HL-60/S4 (cell line): ENCODE data around the gene GDF2.

Source experiments
- in situ Hi-C: fragments of 300-500 bp; cut with MboI; formaldehyde crosslinking; loops from 2 replicates; pipeline ENCODE4 v1.14.3; 2022; ENCODE audit warnings: low sequenced_read_pairs

GDF2 gene

DNA sequence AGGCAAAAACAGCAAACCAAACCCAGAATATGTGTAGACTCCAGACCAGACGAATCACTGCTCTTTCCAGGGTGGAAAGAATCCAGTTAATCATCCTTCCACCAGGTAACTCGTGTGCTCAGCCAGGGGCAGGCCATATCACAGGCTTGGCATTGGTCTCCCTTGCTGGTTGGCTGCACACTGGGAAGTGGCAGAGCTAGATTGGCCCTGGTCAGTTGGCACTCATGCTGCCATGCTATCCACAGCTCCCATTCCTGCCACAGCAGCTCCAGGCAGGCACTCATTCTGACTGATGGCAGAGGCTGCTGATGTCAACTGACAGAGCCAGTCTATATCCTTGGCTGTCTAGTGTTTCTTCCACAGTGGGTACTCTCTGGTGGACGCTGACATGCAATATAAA, 31.9 kb upstream of the GDF2 start:
- in situ Hi-C loops: no loop called here

DNA sequence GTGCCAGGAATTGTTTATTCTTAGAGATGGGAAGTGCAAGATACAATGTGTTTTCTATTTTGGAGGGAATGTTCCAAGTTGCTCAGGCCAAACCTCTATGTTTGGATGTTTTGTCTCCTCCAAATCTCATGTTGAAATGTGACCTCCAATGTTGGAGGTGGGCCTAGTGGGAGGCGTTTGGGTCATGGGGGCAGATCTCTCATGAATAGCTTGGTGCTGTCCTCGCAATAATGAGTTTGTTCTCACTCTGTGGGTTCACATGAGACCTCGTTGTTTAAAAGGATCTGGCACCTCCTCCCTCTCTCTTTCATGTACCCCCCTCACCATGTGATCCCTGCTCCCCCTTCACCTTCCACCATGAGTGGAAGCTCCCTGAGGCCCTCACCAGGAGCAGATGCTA, 30.6 kb upstream of the GDF2 start:
- in situ Hi-C loops: no loop called here

DNA sequence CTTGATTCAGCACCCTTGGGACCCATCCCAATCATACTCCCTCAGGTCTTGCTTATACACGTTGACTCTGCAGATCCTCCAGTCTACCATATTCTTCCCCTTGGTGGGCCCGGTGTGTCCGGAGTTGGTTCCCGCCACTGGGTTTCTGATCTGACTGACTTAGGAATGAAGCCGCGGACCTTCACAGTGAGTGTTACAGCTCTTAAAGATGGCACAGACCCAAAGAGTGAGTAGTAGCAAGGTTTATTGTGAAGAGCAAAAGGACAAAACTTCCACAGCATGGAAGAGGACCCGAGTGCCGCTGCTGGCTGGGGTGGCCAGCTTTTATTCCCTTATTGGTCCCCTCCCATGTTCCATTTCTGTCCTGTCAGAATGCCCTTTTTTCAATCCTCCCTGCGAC, 28.2 kb upstream of the GDF2 start:
- in situ Hi-C loops: no loop called here

DNA sequence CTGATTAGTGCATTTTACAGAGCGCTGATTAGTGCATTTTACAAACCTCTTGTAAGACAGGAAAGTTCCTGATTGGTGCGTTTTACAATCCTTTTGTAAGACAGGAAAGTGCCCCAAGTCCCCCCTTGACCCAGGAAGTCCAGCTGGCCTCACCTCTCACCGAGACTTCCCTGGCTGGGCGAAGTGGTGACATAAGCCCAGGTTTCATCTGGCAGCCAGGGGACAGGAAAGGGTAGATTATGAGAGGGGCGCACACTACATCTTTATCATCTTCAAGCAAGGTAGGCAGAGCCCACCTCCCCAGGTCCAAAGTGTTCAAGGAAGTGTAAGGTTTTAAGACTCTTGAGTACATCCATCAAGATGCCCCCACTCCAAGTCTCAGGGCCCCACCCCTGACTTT, 27.8 kb upstream of the GDF2 start:
- in situ Hi-C loops: no loop called here

DNA sequence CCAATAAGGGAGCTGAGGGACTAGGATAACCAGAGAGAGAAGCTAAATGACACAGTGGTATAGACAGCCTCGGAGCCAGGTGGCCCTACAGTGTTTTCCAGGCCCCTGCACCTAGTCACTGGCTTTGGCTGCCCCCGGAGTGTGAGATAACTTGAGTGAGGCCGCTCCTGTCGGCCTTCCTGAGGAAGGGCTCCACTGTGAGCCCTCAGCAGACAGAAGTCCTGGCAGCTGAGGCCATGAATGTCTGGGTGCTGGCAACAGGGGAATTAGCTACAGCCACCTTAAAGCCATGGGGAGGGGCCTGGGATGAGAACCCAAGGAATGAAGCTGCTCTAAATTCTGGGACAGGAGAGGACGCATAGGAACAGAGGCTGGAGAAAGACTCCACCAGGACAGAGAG, 26.8 kb upstream of the GDF2 start:
- in situ Hi-C loops: no loop called here

DNA sequence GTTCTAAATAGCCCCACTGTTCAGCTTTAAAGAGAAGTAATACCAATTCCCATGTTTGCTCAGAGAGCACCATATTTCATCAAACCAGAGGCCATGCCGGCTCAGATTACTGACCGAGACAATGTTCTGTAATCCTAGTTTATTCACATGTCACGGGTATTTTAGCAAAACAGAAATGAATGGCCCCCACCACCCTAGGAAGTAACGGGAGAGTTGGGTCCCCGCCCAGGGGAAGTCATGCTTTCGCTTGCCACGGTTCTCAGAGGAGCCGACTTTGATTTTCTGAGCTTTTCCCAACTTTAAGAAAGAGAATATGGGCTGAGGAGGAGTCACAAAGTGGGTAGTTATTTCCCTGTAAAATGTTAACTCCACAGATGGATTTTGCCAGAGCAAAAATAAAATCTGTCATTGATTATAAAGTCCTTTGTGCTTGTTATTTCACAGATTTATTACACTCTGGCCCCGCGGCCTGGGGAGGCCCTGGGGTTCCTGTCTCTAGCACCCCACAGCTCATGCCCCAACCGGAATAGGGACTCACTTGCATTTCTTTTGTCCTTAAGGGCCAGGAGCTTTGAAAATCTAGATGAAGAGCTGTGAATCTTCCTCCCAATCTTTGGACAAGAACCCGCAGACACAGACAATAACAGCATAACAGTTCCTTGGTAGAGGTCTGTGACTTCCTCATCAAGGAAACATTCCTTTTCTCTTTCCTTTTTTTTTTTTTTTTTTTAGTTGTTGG, 25.9 kb upstream of the GDF2 start:
- in situ Hi-C loops: no loop called here

DNA sequence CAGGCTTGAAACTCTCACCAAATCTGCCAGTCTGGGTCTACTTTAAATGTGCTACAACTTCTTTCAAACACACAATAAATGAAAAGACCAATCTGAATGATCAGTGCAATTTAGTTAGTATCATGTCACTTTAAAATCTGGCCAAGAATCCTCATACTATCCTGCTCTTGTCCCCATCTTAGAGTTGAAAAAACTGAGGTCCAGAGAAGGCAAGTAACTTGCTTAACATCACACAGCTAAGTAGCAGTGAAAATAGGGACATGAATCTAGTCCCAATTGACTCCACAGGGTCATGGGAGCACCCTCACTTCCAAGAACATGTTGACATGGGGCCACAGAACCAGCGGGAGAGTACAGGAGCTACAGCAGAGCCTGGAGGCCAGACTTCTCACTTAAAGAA, 25.3 kb upstream of the GDF2 start:
- in situ Hi-C loops: no loop called here

DNA sequence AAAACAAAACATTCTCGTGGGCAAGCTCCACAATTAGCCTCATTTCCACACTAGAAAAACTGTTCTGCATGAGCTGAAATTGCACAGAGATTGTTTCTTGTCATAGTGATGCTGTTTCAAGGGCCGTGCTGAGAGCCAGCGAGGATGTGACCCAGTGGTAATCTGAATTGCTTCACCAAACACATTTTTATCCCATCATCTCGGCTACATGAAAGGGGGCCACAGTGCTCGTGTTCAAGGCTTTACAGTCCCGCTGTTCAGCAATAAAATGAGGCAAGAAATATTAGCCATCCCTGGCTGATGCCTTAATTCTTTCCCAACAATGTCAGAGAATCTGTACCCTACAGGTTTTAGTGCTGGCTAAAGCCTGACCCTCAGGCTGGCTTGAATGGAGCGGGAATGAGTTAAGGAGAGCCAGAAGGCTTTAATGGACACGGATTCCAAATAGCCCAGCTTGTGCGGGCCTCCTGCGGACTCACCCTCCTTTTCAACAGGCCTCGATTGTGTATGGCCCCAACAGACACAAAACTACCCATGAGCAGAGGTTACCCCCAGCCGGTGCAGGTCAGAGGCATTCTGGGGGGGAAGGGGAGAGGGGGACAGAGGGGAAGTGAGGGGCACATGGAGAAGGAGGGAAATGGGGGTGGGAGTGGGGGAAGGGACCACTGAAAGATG, 24.3 kb upstream of the GDF2 start:
- in situ Hi-C loops: no loop called here

DNA sequence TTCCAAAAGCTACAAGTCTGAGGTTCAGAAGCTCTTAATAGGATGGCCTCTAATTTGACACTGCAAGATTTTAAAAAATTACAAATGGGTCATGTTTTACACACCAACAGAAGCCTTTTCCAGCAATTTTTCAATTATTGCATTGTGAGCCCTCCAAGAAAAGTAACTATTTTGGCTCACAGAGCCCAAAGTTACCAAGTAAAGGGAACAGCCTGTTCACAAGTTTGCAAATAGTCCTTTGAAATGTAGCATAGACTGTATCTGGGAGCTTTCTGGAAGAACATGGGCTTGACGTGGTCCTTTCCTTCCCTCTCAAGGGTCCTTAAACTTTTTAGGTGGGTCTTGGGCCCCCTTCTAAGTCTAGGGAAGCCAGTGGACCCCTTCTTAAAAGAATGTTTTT, 23.5 kb upstream of the GDF2 start:
- in situ Hi-C loops: no loop called here

DNA sequence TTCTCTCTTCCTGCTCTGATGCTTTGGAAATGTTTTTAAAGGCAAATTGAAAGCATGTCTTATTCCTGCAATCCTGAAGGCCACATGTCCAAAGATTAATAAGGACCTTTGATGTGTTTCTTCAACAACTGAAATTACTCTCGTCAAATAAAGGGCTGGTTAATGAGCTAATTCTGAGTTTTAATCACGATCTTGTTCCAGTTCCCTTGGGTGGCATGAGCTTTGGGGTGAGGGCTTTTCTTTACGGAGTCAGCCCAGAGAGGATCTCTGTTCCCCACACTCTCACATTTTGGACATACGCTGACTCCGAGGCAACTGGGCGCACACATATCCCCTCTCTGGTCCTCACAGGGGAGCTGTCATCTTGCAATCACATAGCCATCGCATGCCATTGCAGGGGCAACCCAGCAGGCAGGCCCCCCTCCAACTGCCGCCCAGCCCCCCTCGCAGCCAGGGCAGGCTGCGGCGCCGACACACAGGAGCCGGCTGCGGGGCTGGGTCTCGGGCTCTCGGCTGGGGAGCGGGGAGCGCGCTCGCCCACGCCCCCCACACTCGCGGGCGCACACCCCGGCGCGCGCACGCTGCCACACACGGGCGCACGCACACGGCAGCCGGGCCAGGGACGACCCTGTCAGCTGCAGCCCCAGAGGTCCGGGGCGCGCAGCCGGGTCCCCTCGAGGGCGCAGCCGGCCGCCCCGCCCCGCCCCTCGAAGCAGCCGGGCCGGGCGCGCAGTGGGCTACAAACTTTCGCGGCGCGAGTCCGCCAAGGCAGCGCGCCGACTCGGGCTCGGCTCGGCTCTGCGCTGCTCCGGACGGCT, 22.4 kb upstream of the GDF2 start, which contains the start of gene GDF10:
Gene GDF10, plus strand, starts transcription at position 587 of the 818 bp plus-strand sequence. CDS start 455 bp downstream, outside the sequence.
- in situ Hi-C loops: no loop called here

DNA sequence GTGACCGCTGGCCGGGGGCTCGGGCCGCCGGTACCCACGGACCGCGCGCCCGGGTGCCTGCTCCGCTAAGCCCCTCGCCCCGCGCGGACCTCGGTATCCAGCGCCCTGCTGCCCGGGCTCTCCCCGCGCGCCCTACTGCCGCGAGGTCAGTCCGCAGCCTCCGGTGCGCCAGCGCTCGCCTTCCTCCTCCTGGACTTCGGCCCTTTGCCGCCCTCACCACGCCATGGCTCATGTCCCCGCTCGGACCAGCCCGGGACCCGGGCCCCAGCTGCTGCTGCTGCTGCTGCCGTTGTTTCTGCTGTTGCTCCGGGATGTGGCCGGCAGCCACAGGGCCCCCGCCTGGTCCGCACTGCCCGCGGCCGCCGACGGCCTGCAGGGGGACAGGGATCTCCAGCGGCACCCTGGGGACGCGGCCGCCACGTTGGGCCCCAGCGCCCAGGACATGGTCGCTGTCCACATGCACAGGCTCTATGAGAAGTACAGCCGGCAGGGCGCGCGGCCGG, 21.8 kb upstream of the GDF2 start:
- in situ Hi-C loops: no loop called here

DNA sequence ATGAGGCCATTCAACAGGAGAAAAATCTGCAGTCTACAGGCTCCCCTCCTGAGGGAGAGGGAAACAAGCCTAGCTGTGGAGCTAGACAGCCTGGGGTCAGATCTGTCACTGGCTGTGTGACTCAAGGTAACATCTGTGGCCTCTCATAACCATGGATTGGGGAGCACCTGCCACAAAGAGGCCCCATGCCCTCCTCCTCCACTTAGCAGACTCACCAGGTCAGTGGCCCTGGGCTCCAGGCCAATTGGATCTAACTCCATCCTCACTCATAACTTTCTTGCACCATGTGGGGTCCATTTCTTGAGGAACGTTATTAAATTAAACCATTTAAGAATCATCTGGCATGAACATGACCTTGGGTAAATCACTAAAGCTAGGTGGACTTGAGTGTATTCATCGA, 20.4 kb upstream of the GDF2 start:
- in situ Hi-C loops: no loop called here

DNA sequence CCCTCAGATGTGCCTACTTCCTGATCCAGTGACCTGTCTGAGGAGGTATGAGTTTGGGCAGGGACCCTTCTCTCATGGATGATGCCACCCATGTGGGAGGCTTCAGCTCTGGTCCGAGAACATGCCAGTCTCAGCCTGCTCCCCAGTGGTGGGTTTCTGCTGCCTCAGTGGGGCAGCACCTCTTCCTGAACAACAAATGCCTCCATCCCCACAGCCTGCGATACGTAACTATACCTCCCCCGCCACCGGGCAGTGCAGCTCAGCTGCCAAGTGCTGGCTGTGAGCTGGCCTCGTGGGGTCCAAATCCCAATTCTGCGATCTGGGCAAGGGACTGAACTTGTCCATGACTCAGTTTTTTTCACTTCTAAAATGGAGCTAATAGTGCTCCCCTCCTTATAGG, 19.1 kb upstream of the GDF2 start:
- in situ Hi-C loops: no loop called here

DNA sequence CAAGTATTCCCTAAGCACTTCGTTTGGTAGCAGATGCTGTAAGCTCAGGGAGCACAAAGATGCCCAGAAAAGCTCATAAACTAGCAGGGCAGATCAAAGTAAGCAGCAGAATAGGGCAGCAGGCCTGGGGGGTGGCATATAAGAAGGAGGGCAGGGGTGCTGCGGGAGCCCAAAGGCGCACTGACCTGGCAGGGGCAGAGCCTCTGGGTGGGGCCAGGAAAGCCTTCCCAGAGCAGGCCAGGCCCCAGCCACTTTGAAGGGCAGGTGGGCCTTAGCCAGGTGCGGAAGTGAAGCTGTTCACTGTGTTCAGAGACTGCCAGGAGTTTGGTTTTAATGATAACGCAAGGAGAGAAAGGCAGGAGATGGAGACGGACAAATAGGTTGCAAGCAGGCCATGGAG, 18.4 kb upstream of the GDF2 start:
- in situ Hi-C loops: no loop called here

DNA sequence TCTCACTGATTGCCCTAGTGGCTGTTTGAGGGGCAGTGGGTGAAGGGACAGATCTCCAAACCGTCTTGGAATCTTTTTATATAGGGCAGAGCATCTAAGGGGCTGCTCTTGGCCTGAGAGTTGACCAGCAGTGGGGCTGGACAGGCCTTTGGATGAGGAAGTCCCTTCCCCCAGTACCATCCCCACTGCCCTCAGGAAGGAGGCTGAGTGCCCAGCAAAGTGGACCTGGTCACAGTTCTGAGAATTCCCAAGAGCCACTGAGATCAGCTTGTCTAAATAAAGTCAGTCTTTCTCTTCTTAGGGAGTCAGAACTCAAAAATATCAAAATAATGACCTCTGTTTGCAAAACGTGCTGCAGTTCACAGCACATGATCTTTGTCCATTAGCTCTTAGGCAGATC, 16.7 kb upstream of the GDF2 start:
- in situ Hi-C loops: no loop called here

DNA sequence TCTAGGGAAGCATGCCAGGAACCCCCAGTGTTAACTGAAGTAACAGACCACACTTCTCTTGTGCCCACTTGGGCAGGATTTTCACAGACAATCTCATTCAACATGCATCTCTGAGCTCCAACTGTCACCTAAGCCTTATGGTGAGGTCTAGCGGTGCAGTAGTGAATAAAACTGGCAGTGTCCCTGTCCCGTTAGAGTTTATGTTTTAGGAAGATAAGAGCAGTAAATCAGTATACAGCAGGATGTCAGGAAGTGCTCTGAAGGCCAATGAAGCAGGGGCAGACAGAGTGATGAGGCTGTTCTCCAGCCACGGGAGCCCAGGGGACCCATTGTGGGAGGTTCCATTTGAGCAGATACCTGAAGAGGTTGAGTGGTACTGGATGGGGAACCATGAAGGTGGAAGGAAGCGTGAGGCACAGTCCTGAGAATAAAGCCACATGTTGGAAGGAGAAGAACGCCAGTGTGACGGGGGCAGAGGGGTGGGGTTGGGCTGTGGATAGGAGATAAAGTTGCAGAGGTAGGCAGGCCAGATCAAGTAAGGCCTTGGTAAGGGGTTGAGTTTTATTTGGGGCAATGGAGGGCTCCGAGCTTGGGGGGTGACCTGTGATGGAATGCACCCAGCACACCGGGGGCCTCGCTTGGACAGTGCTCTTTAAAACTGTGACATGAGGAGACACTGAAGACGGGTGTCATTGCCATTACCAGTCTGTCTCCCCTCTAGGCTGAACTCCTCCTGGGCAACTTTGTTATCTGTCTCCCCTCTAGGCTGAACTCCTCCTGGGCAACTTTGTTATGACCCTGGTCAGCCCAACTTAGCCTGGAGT, 15.7 kb upstream of the GDF2 start:
- in situ Hi-C loops: no loop called here

DNA sequence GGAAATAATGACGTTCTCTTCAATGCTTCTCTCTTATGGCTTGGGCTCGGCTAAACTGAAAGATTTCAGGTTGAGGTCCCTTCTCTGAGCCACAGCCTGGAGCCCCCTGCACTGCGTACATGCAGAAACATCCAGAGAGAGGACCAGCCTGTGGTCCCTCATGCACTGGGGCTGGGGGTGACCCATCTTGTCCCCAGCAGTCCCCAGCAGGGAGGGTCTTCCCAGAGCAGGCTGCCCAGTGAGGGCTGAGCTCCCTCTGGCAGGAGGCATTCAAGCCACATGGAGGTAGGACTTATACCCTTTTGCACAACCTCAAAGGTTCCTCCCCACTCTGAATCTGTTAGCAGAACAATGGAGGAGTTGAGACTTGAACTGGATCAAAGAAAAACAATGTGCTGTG, 14.9 kb upstream of the GDF2 start:
- in situ Hi-C loops: no loop called here

DNA sequence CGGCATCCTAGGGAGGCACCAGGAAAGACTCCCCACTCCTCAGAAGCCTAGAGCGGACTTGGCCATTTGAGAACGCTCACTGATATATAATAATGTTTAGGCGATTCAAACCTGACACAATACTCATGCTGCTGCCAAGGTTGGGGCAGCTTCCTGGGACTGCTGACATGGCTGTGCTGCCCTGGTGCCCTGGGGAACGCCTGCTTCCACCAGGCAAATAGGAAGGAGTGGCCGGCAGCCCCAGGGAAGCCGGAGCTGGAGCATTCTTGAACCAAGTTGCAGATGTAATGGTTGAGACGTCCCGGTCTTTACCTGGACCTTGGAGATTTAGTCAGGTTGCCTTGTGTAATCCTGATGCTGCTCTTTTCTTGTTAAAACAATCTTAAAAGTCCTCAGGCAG, 13.5 kb upstream of the GDF2 start:
- in situ Hi-C loops: no loop called here

DNA sequence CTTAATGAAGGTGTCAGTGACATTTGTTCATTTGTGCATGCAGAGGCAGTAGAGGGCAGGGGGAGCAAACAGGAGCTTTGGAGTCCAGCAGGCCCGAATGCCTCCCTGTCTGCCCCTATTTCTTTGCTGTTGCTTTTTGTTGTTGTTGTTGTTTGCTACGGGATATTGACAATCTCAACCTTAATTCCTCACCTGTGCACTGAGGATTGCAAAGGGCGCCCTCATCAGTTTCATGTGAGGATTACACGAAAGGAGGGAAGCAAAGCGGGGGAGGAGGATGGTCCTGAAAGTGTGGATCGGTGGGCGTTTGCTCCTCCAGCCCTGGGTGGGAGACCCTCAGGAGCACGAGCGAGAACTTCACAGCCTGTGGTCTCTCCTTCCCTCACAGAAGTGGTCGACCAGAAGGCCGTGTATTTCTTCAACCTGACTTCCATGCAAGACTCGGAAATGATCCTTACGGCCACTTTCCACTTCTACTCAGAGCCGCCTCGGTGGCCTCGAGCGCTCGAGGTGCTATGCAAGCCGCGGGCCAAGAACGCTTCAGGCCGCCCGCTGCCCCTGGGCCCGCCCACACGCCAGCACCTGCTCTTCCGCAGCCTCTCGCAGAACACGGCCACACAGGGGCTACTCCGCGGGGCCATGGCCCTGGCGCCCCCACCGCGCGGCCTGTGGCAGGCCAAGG, 12.7 kb upstream of the GDF2 start:
- in situ Hi-C loops: loop anchor here (5.0 kb wide), 1 partner anchor 257 kb away; no protein-coding TSS in a partner anchor

DNA sequence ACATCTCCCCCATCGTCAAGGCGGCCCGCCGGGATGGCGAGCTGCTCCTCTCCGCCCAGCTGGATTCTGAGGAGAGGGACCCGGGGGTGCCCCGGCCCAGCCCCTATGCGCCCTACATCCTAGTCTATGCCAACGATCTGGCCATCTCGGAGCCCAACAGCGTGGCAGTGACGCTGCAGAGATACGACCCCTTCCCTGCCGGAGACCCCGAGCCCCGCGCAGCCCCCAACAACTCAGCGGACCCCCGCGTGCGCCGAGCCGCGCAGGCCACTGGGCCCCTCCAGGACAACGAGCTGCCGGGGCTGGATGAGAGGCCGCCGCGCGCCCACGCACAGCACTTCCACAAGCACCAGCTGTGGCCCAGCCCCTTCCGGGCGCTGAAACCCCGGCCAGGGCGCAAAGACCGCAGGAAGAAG, 12.2 kb upstream of the GDF2 start:
- in situ Hi-C loops: loop anchor here (5.0 kb wide), 1 partner anchor 258 kb away; no protein-coding TSS in a partner anchor
